Mucosa of descending colon (tissue), 3 donors: ENCODE results near the gene HBG1. TPM values are rescaled to one million over a fixed set of nuclear protein-coding genes. Genes with fewer than 3 reads are reported as not detected.

Source experiments
- ATAC-seq: fragments of 200-7000 bp; cut with Tn5 transposase; one replicate; pipeline ENCODE4 v1.9.1; 2020; ENCODE audit warnings: mild to moderate bottlenecking, moderate library complexity
- DNase-seq, 3 donors: peaks; one replicate each; pipeline ENCODE4 v3.0.0-alpha.2; 2020
- H3K36me3 ChIP-seq: fragments of 200-600 bp; one replicate; pipeline ENCODE4 v1.8.0; 2021; ENCODE audit warnings: low read depth, mild to moderate bottlenecking
- H3K4me1 ChIP-seq: fragments of 200-600 bp; one replicate; pipeline ENCODE4 v1.8.0; 2021; ENCODE audit warnings: low read depth, mild to moderate bottlenecking
- H3K4me3 ChIP-seq: fragments of 200-600 bp; one replicate; pipeline ENCODE4 v1.8.0; 2021; ENCODE audit warnings: mild to moderate bottlenecking
- H3K9me3 ChIP-seq: fragments of 200-600 bp; one replicate; pipeline ENCODE4 v1.8.0; 2021; ENCODE audit warnings: mild to moderate bottlenecking
- intact Hi-C, 2 donors: fragments of 100-400 bp; cut with DNase I in 1 of 2; cut with micrococcal nuclease in 1 of 2; formaldehyde crosslinking; loops; one replicate each; pipeline versions ENCODE4 v1.11.0 to v1.11.1; 2022; cut with DNase I, micrococcal nuclease
- total RNA-seq, 3 donors: library from RNA; stranded (reverse); fragmentation: NEBNext Ultra II Directional in 2 of 3; extraction: Animal tissue kit (Norgen Biotek cat#: 25700) in 2 of 3; gene quantifications; one replicate each; pipeline versions ENCODE4 v1.2.1 to v1.2.4, GENCODE V29; 2021 to 2023
- TF ChIP-seq, protein P1 (sequence below): fragments of 200-600 bp; IDR thresholded peaks from one replicate; pipeline ENCODE4 v1.8.0; 2022; ENCODE audit warnings: antibody characterized with exemption, mild to moderate bottlenecking
- donor health status: DM: no; HTN: no; CAD: no; lungs with moderate emphysema.
- donor health status: DM: no; HTN: no; CAD: no.
- donor health status: DM: no; HTN: yes; CAD: no.

HBG1 gene
- total RNA-seq, 3 donors from 2014 or later: not detected

DNA sequence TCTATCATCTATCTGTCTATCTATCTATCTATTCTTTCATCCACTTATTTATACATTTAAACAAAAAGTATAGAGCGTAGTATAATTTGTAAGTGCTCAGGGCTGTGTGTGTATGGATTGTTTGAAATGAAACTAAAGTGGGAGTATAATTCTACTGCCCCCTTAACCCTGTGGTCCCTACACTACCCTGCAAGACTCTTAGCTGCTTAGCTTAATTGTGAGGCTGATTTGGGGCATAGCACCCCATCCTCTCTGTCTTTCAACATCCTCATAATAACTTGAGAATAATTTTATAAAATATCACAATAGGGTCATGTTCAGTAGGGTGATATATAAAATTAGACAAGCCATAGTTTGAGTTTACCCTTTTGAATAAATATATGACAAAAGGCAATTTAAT lies 40.4 kb upstream of the HBG1 start:
- Histone ChIP-seq H3K9me3 (no peaks in the 10 kb centered on the region), H3K36me3 (no peaks in the 10 kb centered on the region), H3K4me3 (no peak overlapping the region), H3K4me1 (no peaks in the 10 kb centered on the region)
- ATAC-seq (no peak), DNase-seq (no peak)
- intact Hi-C loops: no loop called here
- TF ChIP-seq, protein P1, sequence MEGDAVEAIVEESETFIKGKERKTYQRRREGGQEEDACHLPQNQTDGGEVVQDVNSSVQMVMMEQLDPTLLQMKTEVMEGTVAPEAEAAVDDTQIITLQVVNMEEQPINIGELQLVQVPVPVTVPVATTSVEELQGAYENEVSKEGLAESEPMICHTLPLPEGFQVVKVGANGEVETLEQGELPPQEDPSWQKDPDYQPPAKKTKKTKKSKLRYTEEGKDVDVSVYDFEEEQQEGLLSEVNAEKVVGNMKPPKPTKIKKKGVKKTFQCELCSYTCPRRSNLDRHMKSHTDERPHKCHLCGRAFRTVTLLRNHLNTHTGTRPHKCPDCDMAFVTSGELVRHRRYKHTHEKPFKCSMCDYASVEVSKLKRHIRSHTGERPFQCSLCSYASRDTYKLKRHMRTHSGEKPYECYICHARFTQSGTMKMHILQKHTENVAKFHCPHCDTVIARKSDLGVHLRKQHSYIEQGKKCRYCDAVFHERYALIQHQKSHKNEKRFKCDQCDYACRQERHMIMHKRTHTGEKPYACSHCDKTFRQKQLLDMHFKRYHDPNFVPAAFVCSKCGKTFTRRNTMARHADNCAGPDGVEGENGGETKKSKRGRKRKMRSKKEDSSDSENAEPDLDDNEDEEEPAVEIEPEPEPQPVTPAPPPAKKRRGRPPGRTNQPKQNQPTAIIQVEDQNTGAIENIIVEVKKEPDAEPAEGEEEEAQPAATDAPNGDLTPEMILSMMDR: no peak

DNA sequence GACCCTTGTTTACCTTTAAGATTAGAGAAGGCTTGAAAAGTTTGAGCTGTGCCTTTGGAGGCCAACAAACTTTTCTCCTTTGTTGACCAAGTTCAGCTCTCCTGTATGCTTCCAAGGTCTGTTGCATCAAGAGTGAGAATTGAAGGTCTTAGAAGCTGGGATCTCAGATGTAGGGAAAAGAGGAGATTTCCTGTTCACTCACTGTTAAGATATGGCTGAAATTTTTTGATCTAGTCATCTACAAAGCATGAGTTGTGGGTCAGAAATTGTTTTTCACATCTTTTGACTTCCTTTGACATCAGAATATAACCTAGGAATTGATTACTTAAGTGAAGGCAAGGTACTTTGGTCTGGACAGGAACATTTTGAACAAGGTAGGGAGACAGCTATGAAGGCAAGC lies 40.0 kb upstream of the HBG1 start:
- DNase-seq: no peak
- TF ChIP-seq, protein P1: no peak
- intact Hi-C loops: no loop called here
- ATAC-seq: no peak
- Histone ChIP-seq H3K36me3 (no peaks in the 10 kb centered on the region), H3K9me3 (no peaks in the 10 kb centered on the region), H3K4me3 (no peak overlapping the region), H3K4me1 (no peaks in the 10 kb centered on the region)

DNA sequence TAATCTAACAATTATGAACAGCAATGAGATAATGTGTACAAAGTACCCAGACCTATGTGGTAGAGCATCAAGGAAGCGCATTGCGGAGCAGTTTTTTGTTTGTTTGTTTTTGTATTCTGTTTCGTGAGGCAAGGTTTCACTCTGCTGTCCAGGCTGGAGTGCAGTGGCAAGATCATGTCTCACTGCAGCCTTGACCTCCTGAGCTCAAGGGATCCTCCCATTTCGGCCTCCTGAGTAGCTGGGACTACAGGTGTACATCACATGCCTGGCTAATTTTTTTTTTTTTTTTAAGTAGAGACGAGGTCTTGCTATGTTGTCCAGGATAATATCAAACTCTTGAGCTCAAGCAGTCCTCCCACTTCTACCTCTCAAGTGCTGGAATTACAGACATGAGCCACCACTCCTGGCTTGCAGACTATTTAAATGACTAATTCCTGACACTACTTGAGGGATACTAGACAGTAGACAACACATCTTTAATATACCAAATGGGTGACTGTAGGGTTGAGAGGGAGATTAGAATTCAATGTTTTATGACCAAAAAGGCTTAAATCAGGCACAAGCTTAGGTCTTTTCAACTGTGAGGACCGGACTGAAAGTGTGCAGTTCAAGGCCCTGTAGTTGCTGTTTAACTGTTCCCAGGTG lies 39.4 kb upstream of the HBG1 start:
- TF ChIP-seq, protein P1: no peak
- Histone ChIP-seq H3K36me3 (no peaks in the 10 kb centered on the region), H3K4me1 (no peaks in the 10 kb centered on the region), H3K9me3 (no peaks in the 10 kb centered on the region), H3K4me3 (no peak overlapping the region)
- ATAC-seq (no peak), DNase-seq (no peak)
- intact Hi-C loops: no loop called here

DNA sequence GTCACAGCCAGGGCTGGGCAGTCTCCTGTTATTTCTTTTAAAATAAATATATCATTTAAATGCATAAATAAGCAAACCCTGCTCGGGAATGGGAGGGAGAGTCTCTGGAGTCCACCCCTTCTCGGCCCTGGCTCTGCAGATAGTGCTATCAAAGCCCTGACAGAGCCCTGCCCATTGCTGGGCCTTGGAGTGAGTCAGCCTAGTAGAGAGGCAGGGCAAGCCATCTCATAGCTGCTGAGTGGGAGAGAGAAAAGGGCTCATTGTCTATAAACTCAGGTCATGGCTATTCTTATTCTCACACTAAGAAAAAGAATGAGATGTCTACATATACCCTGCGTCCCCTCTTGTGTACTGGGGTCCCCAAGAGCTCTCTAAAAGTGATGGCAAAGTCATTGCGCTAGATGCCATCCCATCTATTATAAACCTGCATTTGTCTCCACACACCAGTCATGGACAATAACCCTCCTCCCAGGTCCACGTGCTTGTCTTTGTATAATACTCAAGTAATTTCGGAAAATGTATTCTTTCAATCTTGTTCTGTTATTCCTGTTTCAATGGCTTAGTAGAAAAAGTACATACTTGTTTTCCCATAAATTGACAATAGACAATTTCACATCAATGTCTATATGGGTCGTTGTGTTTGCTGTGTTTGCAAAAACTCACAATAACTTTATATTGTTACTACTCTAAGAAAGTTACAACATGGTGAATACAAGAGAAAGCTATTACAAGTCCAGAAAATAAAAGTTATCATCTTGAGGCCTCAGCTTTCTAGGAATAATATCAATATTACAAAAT lies 38.6 kb upstream of the HBG1 start:
- Histone ChIP-seq H3K4me3 (no peak overlapping the region), H3K4me1 (no peaks in the 10 kb centered on the region), H3K36me3 (no peaks in the 10 kb centered on the region), H3K9me3 (no peaks in the 10 kb centered on the region)
- ATAC-seq (no peak), DNase-seq (no peak)
- TF ChIP-seq, protein P1: no peak
- intact Hi-C loops: no loop called here

DNA sequence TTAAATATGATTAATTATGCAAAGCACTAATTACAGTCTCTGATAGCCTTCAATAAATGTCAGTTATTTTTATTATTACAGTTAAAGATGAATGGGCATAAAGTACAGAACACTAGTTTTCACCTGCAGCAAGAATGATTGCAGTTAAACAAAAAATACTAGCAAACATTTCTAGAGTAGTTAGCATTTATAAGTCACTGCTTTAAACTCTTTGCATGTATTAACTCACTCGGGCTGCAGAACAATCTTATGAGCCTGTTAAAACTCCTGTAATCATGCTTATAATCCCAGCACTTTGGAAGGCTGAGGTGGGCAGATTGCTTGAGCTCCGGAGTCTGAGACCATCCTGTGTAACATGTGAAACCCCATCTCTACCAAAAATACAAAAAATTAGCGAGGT lies 37.2 kb upstream of the HBG1 start:
- Histone ChIP-seq H3K4me3 (no peak overlapping the region), H3K36me3 (no peaks in the 10 kb centered on the region), H3K4me1 (no peaks in the 10 kb centered on the region), H3K9me3 (no peaks in the 10 kb centered on the region)
- DNase-seq: no peak
- TF ChIP-seq, protein P1: no peak
- intact Hi-C loops: no loop called here
- ATAC-seq: no peak
